GM18867 (cell line): ENCODE measurements around the gene RPTOR.
"Not testable (repeated sequence)": the region's sequence is repeated elsewhere in the genome, so short reads cannot be mapped to it uniquely, and the experiment has no call there.

Source experiments
- ATAC-seq: cut with Tn5 transposase; IDR thresholded peaks from one replicate; pipeline ENCODE4 v1.9.1; 2021; ENCODE audit warnings: mild to moderate bottlenecking, moderate library complexity; ENCODE audit not compliant: unreplicated experiment

Gene RPTOR

DNA sequence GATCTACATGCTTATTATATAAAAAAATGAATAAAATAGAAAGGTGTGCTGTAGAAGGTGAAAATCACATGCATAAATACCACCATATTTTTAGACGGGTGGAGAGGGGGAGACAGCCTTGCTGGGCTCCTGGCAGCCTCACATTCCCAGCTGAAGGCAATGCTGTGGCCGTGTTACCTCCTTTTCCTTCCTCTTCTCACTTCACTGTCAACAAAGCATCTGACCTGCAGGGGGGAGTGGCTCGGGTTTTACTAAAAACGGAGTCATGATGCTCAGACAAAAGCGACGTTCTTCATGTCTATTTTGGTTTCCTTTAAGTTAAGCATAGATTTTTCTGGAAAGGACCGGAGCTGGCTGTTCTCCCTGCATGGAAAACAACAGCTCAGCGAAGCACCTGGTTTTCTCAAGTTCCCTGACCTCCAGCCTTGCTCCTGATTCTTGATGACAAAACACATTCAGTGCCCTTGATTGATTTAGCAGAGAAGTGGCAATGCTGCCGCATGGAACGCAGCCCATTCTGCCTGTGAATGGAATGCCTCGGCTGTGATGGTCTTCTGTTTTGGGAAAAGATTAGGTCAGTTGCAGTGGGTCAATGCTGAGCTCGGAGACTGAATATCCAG is 5.5 kb upstream of the RPTOR start:
- no peak for ATAC-seq

DNA sequence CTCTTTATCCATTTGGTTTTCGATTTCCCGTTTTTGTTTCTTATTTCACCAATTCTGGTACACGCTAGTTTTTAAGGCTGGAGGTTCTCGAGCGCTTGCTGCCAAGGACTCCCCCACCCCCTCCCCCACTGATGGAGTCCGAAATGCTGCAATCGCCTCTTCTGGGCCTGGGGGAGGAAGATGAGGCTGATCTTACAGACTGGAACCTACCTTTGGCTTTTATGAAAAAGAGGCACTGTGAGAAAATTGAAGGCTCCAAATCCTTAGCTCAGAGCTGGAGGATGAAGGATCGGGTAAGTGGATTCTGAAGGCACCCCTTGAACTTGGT is 825 bp downstream of the RPTOR start:
- no peak for ATAC-seq

DNA sequence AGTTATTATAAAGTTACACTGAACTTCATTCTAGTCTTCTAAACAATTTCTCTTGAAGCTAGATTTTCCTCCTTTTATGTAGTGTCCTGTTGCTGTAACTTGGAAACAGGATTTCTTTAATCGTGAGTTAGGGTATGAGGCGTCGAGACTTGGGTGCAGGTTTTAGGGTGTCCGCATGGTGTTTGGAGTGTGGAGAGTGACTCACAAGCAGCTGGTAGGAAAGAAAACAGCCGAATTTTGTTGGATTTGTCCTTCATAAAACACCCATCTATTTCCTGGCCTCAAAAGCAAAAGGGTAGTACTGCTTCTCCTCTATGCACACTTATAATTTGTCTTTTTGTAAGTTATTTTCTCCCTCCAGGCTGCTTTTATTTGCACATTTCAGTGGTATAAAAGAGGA is 1.6 kb downstream of the RPTOR start:
- ATAC-seq: no peak

GRCh38 chr17:80552523-80552922 is 7.9 kb downstream of the RPTOR start:
- no peak for ATAC-seq

- no peak for ATAC-seq
These were observed 10.6 kb downstream of the RPTOR start for GRCh38 chr17:80555266-80555665.

DNA sequence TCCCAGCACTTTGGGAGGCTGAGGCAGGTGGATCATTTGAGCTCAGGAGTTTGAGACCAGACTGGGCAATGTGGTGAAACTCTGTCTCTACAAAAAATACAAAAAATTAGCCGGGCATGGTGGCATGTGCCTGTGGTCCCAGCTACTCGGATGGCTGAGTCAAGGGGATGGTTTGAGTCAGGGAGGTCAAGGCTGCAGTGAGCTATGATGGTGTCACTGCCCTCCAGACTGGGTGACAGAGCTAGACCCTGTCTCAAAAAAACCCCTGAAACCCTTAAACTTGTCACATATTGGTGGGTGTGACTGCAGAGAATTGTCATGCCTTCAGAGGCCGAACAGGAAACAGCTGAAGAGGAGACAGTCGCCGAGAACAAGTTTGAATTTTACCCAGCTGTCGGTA is 13.4 kb downstream of the RPTOR start:
- no peak for ATAC-seq

GRCh38 chr17:80559825-80560251 is 15.2 kb downstream of the RPTOR start:
- ATAC-seq: no peak

DNA sequence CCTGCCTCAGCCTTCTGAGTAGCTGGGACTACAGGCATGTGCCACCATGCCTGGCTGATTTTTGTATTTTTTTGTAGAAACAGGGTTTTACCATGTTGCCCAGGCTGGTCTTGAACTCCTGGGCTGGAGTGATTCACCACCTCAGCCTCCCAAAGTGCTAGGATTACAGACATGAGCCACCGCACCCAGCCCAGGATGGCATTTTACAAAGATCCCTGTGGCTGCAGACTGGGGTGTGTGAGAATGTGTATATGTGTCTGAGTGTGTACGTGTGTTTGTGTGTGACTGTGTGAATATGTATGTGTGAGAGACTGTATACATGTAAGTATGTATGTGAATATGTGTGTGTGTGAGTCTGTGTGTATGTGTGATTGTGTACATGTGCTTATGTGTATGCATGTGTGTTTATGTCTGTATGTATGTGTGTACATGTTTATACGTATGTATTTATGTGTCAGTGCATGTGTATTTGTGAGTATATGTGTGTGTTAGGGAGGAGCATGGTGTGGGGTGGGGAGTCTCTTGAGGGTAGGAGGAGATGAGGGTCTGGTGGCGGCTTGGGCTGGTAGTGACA is 17.0 kb downstream of the RPTOR start:
- ATAC-seq: no peak

- no peak for ATAC-seq
These were observed 19.9 kb downstream of the RPTOR start for GRCh38 chr17:80564545-80564944.

GRCh38 chr17:80565343-80566053 is 20.9 kb downstream of the RPTOR start:
- no peak for ATAC-seq

GRCh38 chr17:80566054-80566400 is 21.4 kb downstream of the RPTOR start:
- ATAC-seq: no peak

GRCh38 chr17:80568246-80568645 is 23.6 kb downstream of the RPTOR start:
- no peak for ATAC-seq

- no peak for ATAC-seq
These were observed 25.3 kb downstream of the RPTOR start for GRCh38 chr17:80569924-80570323.

GRCh38 chr17:80573701-80574100 is 29.1 kb downstream of the RPTOR start:
- no peak for ATAC-seq

DNA sequence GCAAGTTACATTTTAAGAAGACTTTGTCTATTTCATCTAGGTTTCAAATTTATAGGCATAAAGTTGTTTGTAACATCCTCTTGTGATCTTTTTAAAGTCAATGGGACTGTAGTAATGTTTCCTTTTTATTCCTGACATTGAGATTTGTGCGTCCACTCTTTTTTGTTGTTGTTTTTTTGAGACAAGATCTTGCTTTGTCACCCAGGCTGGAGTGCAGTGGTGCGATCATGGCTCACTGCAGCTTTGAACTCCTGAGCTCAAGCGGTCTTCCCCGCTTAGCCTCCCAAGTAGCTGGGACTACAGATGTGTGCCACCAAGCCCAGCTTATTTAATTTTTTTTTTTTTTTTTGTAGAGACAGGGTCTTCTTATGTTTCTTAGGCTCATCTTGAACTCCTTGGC is 29.9 kb downstream of the RPTOR start:
- ATAC-seq: no peak

GRCh38 chr17:80575057-80575875 is 30.6 kb downstream of the RPTOR start:
- ATAC-seq: peak; percentile 70

DNA sequence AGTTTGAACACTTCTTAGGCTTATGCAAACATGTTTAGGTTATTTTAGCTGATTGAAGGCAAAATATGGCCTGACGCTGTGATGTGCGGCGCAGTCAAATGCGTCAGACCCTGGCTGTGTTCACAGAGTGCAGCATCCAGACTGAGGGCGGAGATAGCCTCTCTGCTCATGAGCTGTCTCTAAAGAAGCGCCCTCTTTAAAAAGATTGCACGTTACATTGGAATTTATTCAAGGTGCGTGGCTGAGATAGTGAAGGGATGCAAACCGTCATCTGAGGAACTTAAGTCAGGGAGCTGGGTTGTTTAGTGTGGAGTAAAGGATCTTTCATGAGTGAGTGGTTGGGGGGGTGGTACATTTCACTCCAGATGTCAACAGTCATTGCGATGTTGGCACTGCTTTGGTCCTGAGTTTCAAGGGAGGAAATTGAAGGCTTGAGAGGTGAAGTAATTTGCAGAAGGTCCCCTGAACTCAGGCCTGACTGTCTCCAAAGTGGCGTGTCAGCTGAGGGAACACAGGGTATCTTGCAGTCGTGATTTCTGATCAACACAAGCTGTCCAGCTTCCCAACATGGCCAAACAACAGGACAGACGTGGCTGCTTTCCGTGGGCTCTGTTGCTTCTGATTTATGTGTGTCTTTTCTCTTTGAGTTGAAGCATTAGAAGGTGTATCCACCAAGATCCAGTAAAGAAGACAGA is 33.4 kb downstream of the RPTOR start:
- no peak for ATAC-seq

- not testable (repeated sequence) for ATAC-seq
These were observed 34.2 kb downstream of the RPTOR start for GRCh38 chr17:80578668-80579388.

GRCh38 chr17:80582165-80582564 is 37.5 kb downstream of the RPTOR start:
- ATAC-seq: no peak

GRCh38 chr17:80584176-80584905 is 39.7 kb downstream of the RPTOR start:
- no peak for ATAC-seq
